ENCODE results near the gene ATF7.
"Not testable (repeated sequence)": the region's sequence is repeated elsewhere in the genome, so short reads cannot be mapped to it uniquely, and the experiment has no call there.

GRCh38 chr12:53548354-53548753, 77.8 kb downstream of the ATF7 start:
- TF ChIP-seq CTCF (conservative IDR thresholded peaks at IDR 0.05 in 1 of 2, IDR thresholded peaks at IDR 0.05 in 1 of 2; ENCODE audit: low read depth in 1 of 2, low read length in 2 of 2); EZH2 (IDR thresholded peaks at IDR 0.05; ENCODE audit: low read length, missing control alignments): not testable (repeated sequence)
